Kidney (tissue), 14 donors: Measurements from ENCODE around the gene NCOR1. TPM values are rescaled to one million over a fixed set of nuclear protein-coding genes. Genes with fewer than 3 reads are reported as not detected.
A peak's percentile ranks its signal among the peaks of the same experiment; 100 is the strongest.

ENCODE experiments used
- DNase-seq, 5 donors: peaks; one replicate each; pipeline ENCODE4 v3.0.0-alpha.2; 2013 to 2020
- FAIRE-seq: peaks from 2 replicates; lab custom pipeline; 2012; peaks lifted over from hg19 to GRCh38; lab: Jason Lieb, UNC
- H3K27ac ChIP-seq, 2 donors: one replicate each; pipeline ENCODE4 v1.7.0; 2013; ENCODE audit warnings: low read depth in 2 of 2, low read length in 2 of 2, inconsistent platforms in 1 of 2
- H3K27me3 ChIP-seq: one replicate; pipeline ENCODE4 v1.7.1; 2013; ENCODE audit warnings: low read length, inconsistent platforms; ENCODE audit not compliant: control insufficient read depth, insufficient read depth
- H3K36me3 ChIP-seq, 3 donors: one replicate each; pipeline versions ENCODE4 v1.7.0 to v1.7.1; 2013; ENCODE audit warnings: low read length in 3 of 3, control low read depth in 1 of 3, inconsistent platforms in 1 of 3; ENCODE audit not compliant: insufficient read depth in 3 of 3, control insufficient read depth in 2 of 3
- H3K4me1 ChIP-seq, 3 donors: one replicate each; pipeline versions ENCODE4 v1.7.0 to v1.7.1; 2013; ENCODE audit warnings: low read length in 3 of 3, inconsistent platforms in 1 of 3, low read depth in 1 of 3; ENCODE audit not compliant: control insufficient read depth in 2 of 3, insufficient read depth in 2 of 3
- H3K4me3 ChIP-seq, 3 donors: one replicate each; pipeline versions ENCODE4 v1.7.0 to v1.8.1; 2013; ENCODE audit warnings: low read length in 3 of 3, control low read depth in 1 of 3, inconsistent platforms in 1 of 3
- H3K9ac ChIP-seq, 3 donors: one replicate each; pipeline versions ENCODE4 v1.7.0 to v1.7.1; 2013; ENCODE audit warnings: low read length in 3 of 3, control low read depth in 1 of 3, inconsistent platforms in 1 of 3
- H3K9me3 ChIP-seq, 3 donors: one replicate each; pipeline versions ENCODE4 v1.7.0 to v1.7.1; 2013; ENCODE audit warnings: low read length in 3 of 3, control low read depth in 1 of 3, inconsistent platforms in 1 of 3; ENCODE audit not compliant: control insufficient read depth in 2 of 3, insufficient read depth in 1 of 3
- CTCF ChIP-seq: IDR thresholded peaks from 3 replicates; pipeline ENCODE4 v1.5.1; 2012; ENCODE audit warnings: mild to moderate bottlenecking, moderate library complexity, borderline replicate concordance; ENCODE audit not compliant: insufficient read depth; ENCODE audit errors: extremely low read depth
- intact Hi-C: fragments of 100-400 bp; cut with DNase I; formaldehyde crosslinking; loops from one replicate; pipeline ENCODE4 v1.11.1; 2022
- polyA plus RNA-seq: library from polyadenylated mRNA; stranded (reverse); fragments of 350-450 nt; fragmentation: Illumina TruSeq; extraction: RNeasy Lipid Tissue Mini Kit (QIAGEN cat#74804); gene quantifications from one replicate; pipeline ENCODE4 v1.2.3, GENCODE V29; 2014; ENCODE audit warnings: low read depth, low replicate concordance; ENCODE audit not compliant: insufficient read depth
- total RNA-seq: library from RNA; stranded (reverse); fragmentation: NEBNext Ultra II Directional; extraction: Animal tissue kit (Norgen Biotek cat#: 25700); gene quantifications from one replicate; pipeline ENCODE4 v1.2.1, GENCODE V29; 2021
- donor health status: control.
- donor health status: control.
- donor health status: control.
- donor health status: control.
- donor health status: control.
- donor health status: DM: yes; HTN: yes; CAD: no.
- donor health status: Normal renal cell carcinoma (clear cell type).

The NCOR1 gene
- total and polyA plus RNA-seq, 2 donors from 2014 or later, result 44.9 to 136 TPM

DNA sequence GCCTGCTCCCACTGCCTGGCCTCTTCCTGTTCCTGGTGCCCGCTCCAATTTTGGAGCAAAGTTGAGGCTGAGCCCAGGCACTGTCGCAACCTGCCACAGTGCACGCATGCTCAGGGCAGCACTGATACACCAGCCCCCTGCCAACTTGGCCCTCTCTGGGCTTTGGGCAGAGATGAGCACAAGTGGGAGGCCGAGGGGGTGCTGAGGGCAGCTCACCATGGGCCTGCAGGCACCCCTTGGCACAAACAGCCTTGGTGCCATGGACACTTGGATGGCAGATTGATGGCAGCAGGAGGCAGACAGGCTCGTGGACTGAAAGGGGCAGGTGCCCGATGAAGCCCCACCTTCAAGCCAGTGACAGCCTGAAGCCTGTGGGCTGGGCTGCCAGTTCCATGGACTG is 44.6 kb upstream of the NCOR1 start:
- H3K27ac ChIP-seq, result no peak overlapping the region
- H3K9me3 ChIP-seq, result no peaks in the 10 kb centered on the region
- no peak for DNase-seq

GRCh38 chr17:16258901-16259300 is 43.6 kb upstream of the NCOR1 start:
- no peak for DNase-seq
- peaks cover 0 to 5% (median 3%) of the 10 kb centered on the region in 3 donors for H3K4me1 ChIP-seq
- H3K27ac ChIP-seq, result no peak overlapping the region
- intact Hi-C loops, result no loop called here
- no peak overlapping the region for H3K9ac ChIP-seq
- no peaks in the 10 kb centered on the region for H3K36me3 ChIP-seq
- FAIRE-seq, result no peak
- no peak overlapping the region for H3K4me3 ChIP-seq
- no peaks in the 10 kb centered on the region for H3K9me3 ChIP-seq
- H3K27me3 ChIP-seq, result no peaks in the 10 kb centered on the region
- no peak for TF ChIP-seq CTCF

More for the DNA sequence above, 44.6 kb upstream of the NCOR1 start:
- Histone ChIP-seq H3K4me1 (peaks cover 0 to 5% (median 3%) of the 10 kb centered on the region in 3 donors), H3K4me3 (no peak overlapping the region), H3K36me3 (no peaks in the 10 kb centered on the region), H3K9ac (no peak overlapping the region), H3K27me3 (no peaks in the 10 kb centered on the region)
- intact Hi-C loops, result no loop called here
- TF ChIP-seq CTCF, result no peak
- FAIRE-seq, result no peak

DNA sequence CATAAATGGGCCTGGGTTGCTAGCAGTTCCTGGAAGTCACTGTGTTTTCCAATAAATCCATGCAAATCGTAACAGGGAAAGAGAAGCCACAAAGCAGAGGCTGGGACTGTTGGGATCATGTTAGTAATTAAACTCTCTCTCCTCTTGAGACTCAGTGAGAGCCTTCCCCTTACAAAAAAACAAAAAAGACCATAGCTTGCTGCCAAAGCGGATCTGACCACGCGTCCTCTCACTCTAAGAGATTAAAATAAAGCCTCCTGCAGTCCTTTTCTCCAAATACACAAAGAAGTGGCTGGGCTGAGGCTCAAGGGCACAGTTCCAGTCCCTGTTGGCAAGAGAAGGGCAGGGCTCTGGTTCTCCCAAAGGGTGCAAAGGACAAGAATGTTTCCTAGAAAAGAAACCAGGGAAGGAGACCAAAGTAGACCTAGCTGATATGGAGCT is 40.2 kb upstream of the NCOR1 start:
- Histone ChIP-seq H3K36me3 (no peaks in the 10 kb centered on the region), H3K4me3 (peak overlapping the region in 2 of 3 donors; percentile 39 to 64), H3K9ac (peak overlapping the region in 2 of 3 donors; percentile 5 to 65), H3K27me3 (no peaks in the 10 kb centered on the region), H3K4me1 (peaks cover 0 to 5% (median 3%) of the 10 kb centered on the region in 3 donors), H3K27ac (peak overlapping the region; percentile 64 to 86), H3K9me3 (no peaks in the 10 kb centered on the region)
- TF ChIP-seq CTCF, result no peak
- DNase-seq, result peak in 3 of 5 donors; percentile 26 to 78 (median 69)
- intact Hi-C loops, result no loop called here
- FAIRE-seq, result no peak
